ENCODE results near the gene DCDC2C.

DNA sequence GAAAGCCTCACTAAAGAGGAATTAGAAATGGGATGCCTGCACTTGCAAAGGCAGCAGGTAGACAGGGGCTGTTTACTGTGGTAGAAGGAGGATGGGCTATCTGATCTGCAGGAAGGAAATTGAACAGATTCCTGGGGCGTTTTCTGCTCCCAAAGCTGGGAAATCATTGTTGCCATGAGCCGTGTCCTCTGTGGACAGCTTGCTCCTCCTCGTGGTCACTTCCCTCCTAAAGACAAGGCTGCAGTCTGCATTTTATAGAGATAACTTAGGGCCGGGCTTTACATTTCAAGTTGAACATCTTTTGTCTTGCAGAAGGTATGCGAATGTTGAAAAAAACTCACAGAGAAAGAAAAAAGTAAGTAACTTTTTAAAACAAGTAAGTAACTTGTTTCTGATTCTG is 50.9 kb downstream of the DCDC2C start:
- TF ChIP-seq ZNF114 (tag by site-specific recombination; IDR thresholded peaks at IDR 0.05) (no peak), ZNF24 (tag by site-specific recombination; IDR thresholded peaks at IDR 0.05) (no peak), ZNF214 (tag by site-specific recombination; IDR thresholded peaks at IDR 0.05; ENCODE audit: borderline replicate concordance) (no peak), ZFP3 (tag by site-specific recombination; IDR thresholded peaks at IDR 0.05; ENCODE audit: low read depth) (no peak), ZFP41 (tag by site-specific recombination; IDR thresholded peaks at IDR 0.05; ENCODE audit: borderline replicate concordance) (no peak)
- TF ChIP-seq, protein P1, sequence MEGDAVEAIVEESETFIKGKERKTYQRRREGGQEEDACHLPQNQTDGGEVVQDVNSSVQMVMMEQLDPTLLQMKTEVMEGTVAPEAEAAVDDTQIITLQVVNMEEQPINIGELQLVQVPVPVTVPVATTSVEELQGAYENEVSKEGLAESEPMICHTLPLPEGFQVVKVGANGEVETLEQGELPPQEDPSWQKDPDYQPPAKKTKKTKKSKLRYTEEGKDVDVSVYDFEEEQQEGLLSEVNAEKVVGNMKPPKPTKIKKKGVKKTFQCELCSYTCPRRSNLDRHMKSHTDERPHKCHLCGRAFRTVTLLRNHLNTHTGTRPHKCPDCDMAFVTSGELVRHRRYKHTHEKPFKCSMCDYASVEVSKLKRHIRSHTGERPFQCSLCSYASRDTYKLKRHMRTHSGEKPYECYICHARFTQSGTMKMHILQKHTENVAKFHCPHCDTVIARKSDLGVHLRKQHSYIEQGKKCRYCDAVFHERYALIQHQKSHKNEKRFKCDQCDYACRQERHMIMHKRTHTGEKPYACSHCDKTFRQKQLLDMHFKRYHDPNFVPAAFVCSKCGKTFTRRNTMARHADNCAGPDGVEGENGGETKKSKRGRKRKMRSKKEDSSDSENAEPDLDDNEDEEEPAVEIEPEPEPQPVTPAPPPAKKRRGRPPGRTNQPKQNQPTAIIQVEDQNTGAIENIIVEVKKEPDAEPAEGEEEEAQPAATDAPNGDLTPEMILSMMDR (tag by site-specific recombination; IDR thresholded peaks at IDR 0.05) = no peak
- TF ChIP-seq, protein P2, sequence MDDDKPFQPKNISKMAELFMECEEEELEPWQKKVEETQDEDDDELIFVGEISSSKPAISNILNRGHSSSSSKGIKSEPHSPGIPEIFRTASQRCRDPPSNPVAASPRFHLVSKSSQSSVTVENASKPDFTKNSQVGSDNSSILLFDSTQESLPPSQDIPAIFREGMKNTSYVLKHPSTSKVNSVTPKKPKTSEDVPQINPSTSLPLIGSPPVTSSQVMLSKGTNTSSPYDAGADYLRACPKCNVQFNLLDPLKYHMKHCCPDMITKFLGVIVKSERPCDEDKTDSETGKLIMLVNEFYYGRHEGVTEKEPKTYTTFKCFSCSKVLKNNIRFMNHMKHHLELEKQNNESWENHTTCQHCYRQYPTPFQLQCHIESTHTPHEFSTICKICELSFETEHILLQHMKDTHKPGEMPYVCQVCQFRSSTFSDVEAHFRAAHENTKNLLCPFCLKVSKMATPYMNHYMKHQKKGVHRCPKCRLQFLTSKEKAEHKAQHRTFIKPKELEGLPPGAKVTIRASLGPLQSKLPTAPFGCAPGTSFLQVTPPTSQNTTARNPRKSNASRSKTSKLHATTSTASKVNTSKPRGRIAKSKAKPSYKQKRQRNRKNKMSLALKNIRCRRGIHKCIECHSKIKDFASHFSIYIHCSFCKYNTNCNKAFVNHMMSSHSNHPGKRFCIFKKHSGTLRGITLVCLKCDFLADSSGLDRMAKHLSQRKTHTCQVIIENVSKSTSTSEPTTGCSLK (tag by site-specific recombination; IDR thresholded peaks at IDR 0.05) = no peak
- TF ChIP-seq, protein P3, sequence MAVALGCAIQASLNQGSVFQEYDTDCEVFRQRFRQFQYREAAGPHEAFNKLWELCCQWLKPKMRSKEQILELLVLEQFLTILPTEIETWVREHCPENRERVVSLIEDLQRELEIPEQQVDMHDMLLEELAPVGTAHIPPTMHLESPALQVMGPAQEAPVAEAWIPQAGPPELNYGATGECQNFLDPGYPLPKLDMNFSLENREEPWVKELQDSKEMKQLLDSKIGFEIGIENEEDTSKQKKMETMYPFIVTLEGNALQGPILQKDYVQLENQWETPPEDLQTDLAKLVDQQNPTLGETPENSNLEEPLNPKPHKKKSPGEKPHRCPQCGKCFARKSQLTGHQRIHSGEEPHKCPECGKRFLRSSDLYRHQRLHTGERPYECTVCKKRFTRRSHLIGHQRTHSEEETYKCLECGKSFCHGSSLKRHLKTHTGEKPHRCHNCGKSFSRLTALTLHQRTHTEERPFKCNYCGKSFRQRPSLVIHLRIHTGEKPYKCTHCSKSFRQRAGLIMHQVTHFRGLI (tag by site-specific recombination; IDR thresholded peaks at IDR 0.05) = no peak
- TF ChIP-seq, protein P4, sequence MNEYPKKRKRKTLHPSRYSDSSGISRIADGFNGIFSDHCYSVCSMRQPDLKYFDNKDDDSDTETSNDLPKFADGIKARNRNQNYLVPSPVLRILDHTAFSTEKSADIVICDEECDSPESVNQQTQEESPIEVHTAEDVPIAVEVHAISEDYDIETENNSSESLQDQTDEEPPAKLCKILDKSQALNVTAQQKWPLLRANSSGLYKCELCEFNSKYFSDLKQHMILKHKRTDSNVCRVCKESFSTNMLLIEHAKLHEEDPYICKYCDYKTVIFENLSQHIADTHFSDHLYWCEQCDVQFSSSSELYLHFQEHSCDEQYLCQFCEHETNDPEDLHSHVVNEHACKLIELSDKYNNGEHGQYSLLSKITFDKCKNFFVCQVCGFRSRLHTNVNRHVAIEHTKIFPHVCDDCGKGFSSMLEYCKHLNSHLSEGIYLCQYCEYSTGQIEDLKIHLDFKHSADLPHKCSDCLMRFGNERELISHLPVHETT (tag by site-specific recombination; IDR thresholded peaks at IDR 0.05) = no peak

Data from HEK293 (cell line).